ENCODE measurements around the gene UBQLN4. TPM values are rescaled to one million over a fixed set of nuclear protein-coding genes. Genes with fewer than 3 reads are reported as not detected.

UBQLN4 gene
- total and polyA plus RNA-seq, 9 of the 15 experiments (the other 6 are each of a cell fraction or from before 2014, with no cell fraction given): 13.5 to 65.5 (median 37.0) TPM

- TF ChIP-seq NR0B1 (IDR thresholded peaks at IDR 0.05; ENCODE audit: partially characterized antibody): no peak
- no peak for TF ChIP-seq RBM39 (optimal IDR thresholded peaks at IDR 0.05; ENCODE audit: low read depth, low read length)
- TF ChIP-seq SPI1 (IDR thresholded peaks at IDR 0.05; ENCODE audit: borderline replicate concordance, low read depth, low read length): no peak
- no peak for TF ChIP-seq PRPF4 (IDR thresholded peaks at IDR 0.05; ENCODE audit: insufficient read depth, low read depth, low read length, poor library complexity, severe bottlenecking)
- no peak for TF ChIP-seq AFF4 (CRISPR knock-in tag; IDR thresholded peaks at IDR 0.05)
- TF ChIP-seq CLOCK (CRISPR knock-in tag; IDR thresholded peaks at IDR 0.05; ENCODE audit: borderline replicate concordance): no peak
- TF ChIP-seq ZNF280B (CRISPR knock-in tag; IDR thresholded peaks at IDR 0.05): no peak
- no peak for TF ChIP-seq ZNF583 (CRISPR knock-in tag; IDR thresholded peaks at IDR 0.05)
- TF ChIP-seq BRD4 (IDR thresholded peaks at IDR 0.05): no peak
- TF ChIP-seq ZFPM2 (CRISPR knock-in tag; IDR thresholded peaks at IDR 0.05): no peak
- TF ChIP-seq ZBTB8A (IDR thresholded peaks at IDR 0.05; ENCODE audit: partially characterized antibody): no peak
- TF ChIP-seq PYGO2 (tag; IDR thresholded peaks at IDR 0.05): no peak
- no peak for TF ChIP-seq GTF2A2 (tag; IDR thresholded peaks at IDR 0.05)
- no peak for TF ChIP-seq ESRRB (CRISPR knock-in tag; IDR thresholded peaks at IDR 0.05; ENCODE audit: borderline replicate concordance)
Measured at GRCh38 chr1:156082309-156083091, 28.9 kb upstream of the UBQLN4 start, which contains the start of gene MEX3A (continued).
